CD8-positive, alpha-beta memory T cell (primary cell): ENCODE data around the gene PLXNB1. TPM values are rescaled to one million over a fixed set of nuclear protein-coding genes. Genes with fewer than 3 reads are reported as not detected.

Source experiments
- CTCF ChIA-PET: fragments of 350-600 bp; sonication (Branson Sonifier 250); formaldehyde crosslinking; loops from one replicate; lab custom pipeline; 2021; ENCODE audit warnings: antibody characterized with exemption; lab: Charles Lee
- POLR2A ChIA-PET: fragments of 350-600 bp; sonication (Branson Sonifier 250); formaldehyde crosslinking; loops from one replicate; lab custom pipeline; 2021; ENCODE audit warnings: antibody characterized with exemption; lab: Charles Lee
- DNase-seq, 5 donors: peaks; one replicate each; pipeline versions ENCODE4 v3.0.0 to v3.0.0-alpha.2; 2020 to 2022; ENCODE audit warnings: mixed read lengths in 1 of 5
- H3K27ac ChIP-seq: one replicate; pipeline ENCODE4 v1.7.0; 2013; ENCODE audit warnings: low read depth, mild to moderate bottlenecking, low read length, moderate library complexity
- H3K27me3 ChIP-seq: 2 replicates; pipeline ENCODE4 v1.7.0; 2013; ENCODE audit warnings: low read length, mild to moderate bottlenecking; ENCODE audit not compliant: insufficient read depth, poor library complexity, severe bottlenecking
- H3K36me3 ChIP-seq: 2 replicates; pipeline ENCODE4 v1.7.0; 2013; ENCODE audit warnings: mild to moderate bottlenecking, low read length, moderate library complexity; ENCODE audit not compliant: insufficient read depth
- H3K4me1 ChIP-seq: 2 replicates; pipeline ENCODE4 v1.7.0; 2013; ENCODE audit warnings: mild to moderate bottlenecking, low read length, moderate library complexity; ENCODE audit not compliant: insufficient read depth
- H3K4me3 ChIP-seq: 2 replicates; pipeline ENCODE4 v1.7.0; 2013; ENCODE audit warnings: mild to moderate bottlenecking, low read length
- H3K9me3 ChIP-seq: 2 replicates; pipeline ENCODE4 v1.7.0; 2013; ENCODE audit warnings: mild to moderate bottlenecking, low read length
- H3K27ac Mint-ChIP-seq, 8 donors: one replicate each; pipeline ENCODE4 v1.8.0; 2020 to 2021; ENCODE audit warnings: mixed read lengths in 8 of 8, mild to moderate bottlenecking in 6 of 8, inconsistent platforms in 3 of 8, moderate library complexity in 3 of 8
- H3K27me3 Mint-ChIP-seq, 2 donors: one replicate each; pipeline ENCODE4 v1.8.0; 2020 to 2021; ENCODE audit warnings: mixed read lengths in 2 of 2, mild to moderate bottlenecking in 1 of 2, moderate library complexity in 1 of 2
- H3K36me3 Mint-ChIP-seq, 3 donors: one replicate each; pipeline ENCODE4 v1.8.0; 2020 to 2021; ENCODE audit warnings: mixed read lengths in 3 of 3, inconsistent platforms in 1 of 3, mild to moderate bottlenecking in 1 of 3
- H3K4me1 Mint-ChIP-seq, 3 donors: one replicate each; pipeline ENCODE4 v1.8.0; 2020 to 2021; ENCODE audit warnings: mixed read lengths in 3 of 3, inconsistent platforms in 1 of 3, mild to moderate bottlenecking in 1 of 3
- H3K4me3 Mint-ChIP-seq, 7 donors: one replicate each; pipeline ENCODE4 v1.8.0; 2020 to 2021; ENCODE audit warnings: mixed read lengths in 7 of 7, mild to moderate bottlenecking in 6 of 7, moderate library complexity in 4 of 7, inconsistent platforms in 2 of 7
- H3K9me3 Mint-ChIP-seq, 5 donors: one replicate each; pipeline ENCODE4 v1.8.0; 2020 to 2022; ENCODE audit warnings: mixed read lengths in 5 of 5, mild to moderate bottlenecking in 3 of 5, moderate library complexity in 2 of 5, inconsistent platforms in 1 of 5
- polyA plus RNA-seq: library from polyadenylated mRNA; unstranded; fragments of 300-500 nt; fragmentation: Illumina TruSeq; gene quantifications from one replicate; pipeline ENCODE4 v1.2.3, GENCODE V29; 2021
- total RNA-seq, 2 experiments: library from RNA; stranded (reverse); gene quantifications; one replicate each; pipeline ENCODE4 v1.2.3, GENCODE V29; 2021

Gene PLXNB1
- total and polyA plus RNA-seq, 3 experiments from 2014 or later: 0.30 to 5.5 (median 3.1) TPM

GRCh38 chr3:48400824-48401433 is 29.0 kb downstream of the PLXNB1 start:
- no peaks in the 10 kb centered on the region for H3K36me3 ChIP-seq

GRCh38 chr3:48399387-48400172 is 30.3 kb downstream of the PLXNB1 start:
- Mint-ChIP-seq H3K4me1 (no peaks in the 10 kb centered on the region), H3K9me3 (no peaks in the 10 kb centered on the region), H3K36me3 (no peaks in the 10 kb centered on the region), H3K27ac (no peak overlapping the region), H3K4me3 (no peak overlapping the region), H3K27me3 (peaks cover 6 to 27% of the 10 kb centered on the region in 2 donors)
- no peaks in the 10 kb centered on the region for H3K36me3 ChIP-seq
- H3K4me3 ChIP-seq: no peak overlapping the region
- H3K4me1 ChIP-seq: no peaks in the 10 kb centered on the region
- DNase-seq: no peak
- ChIA-PET POLR2A (no interaction called here), CTCF (interaction anchor here (1.5 to 8.0 kb wide), 15 partner anchors 12 to 211 kb away, joined by 3 to 176 read pairs (median 10); partner anchors contain the start of genes ATRIP, PFKFB4, SHISA5 and UQCRC1)
- no peaks in the 10 kb centered on the region for H3K9me3 ChIP-seq
- no peaks in the 10 kb centered on the region for H3K27me3 ChIP-seq
- H3K27ac ChIP-seq: no peak overlapping the region

More at GRCh38 chr3:48400824-48401433, 29.0 kb downstream of the PLXNB1 start:
- H3K36me3 Mint-ChIP-seq: no peaks in the 10 kb centered on the region
- no peak overlapping the region for H3K4me3 Mint-ChIP-seq
- H3K4me1 Mint-ChIP-seq: no peaks in the 10 kb centered on the region
- peaks cover 6 to 15% of the 10 kb centered on the region in 2 donors for H3K27me3 Mint-ChIP-seq
- no peak overlapping the region for H3K27ac Mint-ChIP-seq
- DNase-seq: peak; percentile 36 to 76 (median 64)
- no peaks in the 10 kb centered on the region for H3K9me3 Mint-ChIP-seq
- Histone ChIP-seq H3K27ac (no peak overlapping the region), H3K9me3 (no peaks in the 10 kb centered on the region), H3K4me3 (no peak overlapping the region), H3K4me1 (no peaks in the 10 kb centered on the region), H3K27me3 (no peaks in the 10 kb centered on the region)
- POLR2A ChIA-PET: interaction anchor here (0.7 to 1.2 kb wide), 8 partner anchors 35 to 156 kb away, joined by 3 to 11 read pairs (median 4); partner anchors contain the start of genes ATRIP, CCDC51 and TMA7
- CTCF ChIA-PET: interaction anchor here (0.7 to 8.0 kb wide), 56 partner anchors 8 to 338 kb away, joined by 3 to 176 read pairs (median 5); partner anchors contain the start of genes ATRIP, CCDC51, PFKFB4 and PLXNB1

GRCh38 chr3:48398701-48399386 is 31.0 kb downstream of the PLXNB1 start:
- Mint-ChIP-seq H3K4me3 (no peak overlapping the region), H3K9me3 (no peaks in the 10 kb centered on the region), H3K27me3 (peaks cover 6 to 32% of the 10 kb centered on the region in 2 donors), H3K27ac (no peak overlapping the region), H3K4me1 (no peaks in the 10 kb centered on the region), H3K36me3 (no peaks in the 10 kb centered on the region)
- Histone ChIP-seq H3K4me3 (no peak overlapping the region), H3K4me1 (no peaks in the 10 kb centered on the region), H3K9me3 (no peaks in the 10 kb centered on the region), H3K27me3 (no peaks in the 10 kb centered on the region), H3K27ac (no peak overlapping the region), H3K36me3 (no peaks in the 10 kb centered on the region)
- POLR2A ChIA-PET: no interaction called here
- CTCF ChIA-PET: interaction anchor here (1.0 to 8.0 kb wide), 5 partner anchors 13 to 159 kb away, joined by 3 to 176 read pairs (median 71); partner anchors contain the start of genes PFKFB4 and SHISA5
- DNase-seq: no peak

GRCh38 chr3:48397767-48398681 is 31.9 kb downstream of the PLXNB1 start:
- Mint-ChIP-seq H3K27me3 (peaks cover 6 to 36% of the 10 kb centered on the region in 2 donors), H3K27ac (peak overlapping the region in 1 of 8 donors; percentile 79), H3K4me1 (no peaks in the 10 kb centered on the region), H3K4me3 (no peak overlapping the region), H3K9me3 (no peaks in the 10 kb centered on the region), H3K36me3 (no peaks in the 10 kb centered on the region)
- Histone ChIP-seq H3K36me3 (no peaks in the 10 kb centered on the region), H3K4me3 (no peak overlapping the region), H3K27ac (no peak overlapping the region), H3K27me3 (no peaks in the 10 kb centered on the region), H3K4me1 (no peaks in the 10 kb centered on the region), H3K9me3 (no peaks in the 10 kb centered on the region)
- DNase-seq: no peak
- ChIA-PET CTCF (interaction anchor here (1.0 to 8.0 kb wide), 4 partner anchors 14 to 151 kb away, joined by 3 to 176 read pairs (median 72); partner anchors contain the start of gene SHISA5), POLR2A (no interaction called here)

GRCh38 chr3:48395714-48396113 is 34.2 kb downstream of the PLXNB1 start:
- ChIA-PET POLR2A (no interaction called here), CTCF (interaction anchor here (1.0 to 2.1 kb wide), 3 partner anchors 8 to 154 kb away, joined by 3 to 10 read pairs (median 4); no protein-coding TSS in a partner anchor)
- H3K4me1 ChIP-seq: no peaks in the 10 kb centered on the region
- no peak overlapping the region for H3K27ac ChIP-seq
- H3K4me1 Mint-ChIP-seq: no peaks in the 10 kb centered on the region
- H3K36me3 Mint-ChIP-seq: no peaks in the 10 kb centered on the region
- H3K9me3 Mint-ChIP-seq: no peaks in the 10 kb centered on the region
- peaks cover 6 to 46% of the 10 kb centered on the region in 2 donors for H3K27me3 Mint-ChIP-seq
- H3K36me3 ChIP-seq: no peaks in the 10 kb centered on the region
- H3K27me3 ChIP-seq: no peaks in the 10 kb centered on the region
- no peak overlapping the region for H3K4me3 Mint-ChIP-seq
- no peaks in the 10 kb centered on the region for H3K9me3 ChIP-seq
- DNase-seq: no peak
- H3K27ac Mint-ChIP-seq: no peak overlapping the region
- H3K4me3 ChIP-seq: no peak overlapping the region

GRCh38 chr3:48394391-48394790 is 35.5 kb downstream of the PLXNB1 start:
- Histone ChIP-seq H3K27me3 (no peaks in the 10 kb centered on the region), H3K27ac (no peak overlapping the region), H3K4me1 (no peaks in the 10 kb centered on the region), H3K4me3 (no peak overlapping the region), H3K36me3 (no peaks in the 10 kb centered on the region), H3K9me3 (no peaks in the 10 kb centered on the region)
- DNase-seq: no peak
- CTCF ChIA-PET: no interaction called here
- H3K27me3 Mint-ChIP-seq: peaks cover 6 to 42% of the 10 kb centered on the region in 2 donors
- no peak overlapping the region for H3K4me3 Mint-ChIP-seq
- H3K27ac Mint-ChIP-seq: no peak overlapping the region
- H3K9me3 Mint-ChIP-seq: no peaks in the 10 kb centered on the region
- POLR2A ChIA-PET: no interaction called here
- H3K36me3 Mint-ChIP-seq: no peaks in the 10 kb centered on the region
- H3K4me1 Mint-ChIP-seq: no peaks in the 10 kb centered on the region

- Mint-ChIP-seq H3K9me3 (no peaks in the 10 kb centered on the region), H3K36me3 (no peaks in the 10 kb centered on the region), H3K4me1 (no peaks in the 10 kb centered on the region), H3K4me3 (no peak overlapping the region), H3K27ac (no peak overlapping the region), H3K27me3 (peaks cover 10 to 43% of the 10 kb centered on the region in 2 donors)
- no peaks in the 10 kb centered on the region for H3K36me3 ChIP-seq
- no peak for DNase-seq
- ChIA-PET CTCF (no interaction called here), POLR2A (no interaction called here)
- H3K4me3 ChIP-seq: no peak overlapping the region
- no peaks in the 10 kb centered on the region for H3K27me3 ChIP-seq
- H3K27ac ChIP-seq: no peak overlapping the region
- no peaks in the 10 kb centered on the region for H3K4me1 ChIP-seq
- no peaks in the 10 kb centered on the region for H3K9me3 ChIP-seq
These were observed 40.9 kb downstream of the PLXNB1 start for GRCh38 chr3:48388966-48389365.
